GM12892 (cell line): ENCODE measurements around the gene SUMO2.
"Not testable (repeated sequence)": the region's sequence is repeated elsewhere in the genome, so short reads cannot be mapped to it uniquely, and the experiment has no call there.

Experiments
- DNase-seq: peaks from one replicate; pipeline ENCODE4 v3.0.0; 2011; ENCODE audit not compliant: insufficient read length
- FAIRE-seq: peaks from 2 replicates; lab custom pipeline; 2011; peaks lifted over from hg19 to GRCh38; lab: Jason Lieb, UNC
- POLR2A ChIP-seq: IDR thresholded peaks from 2 replicates; pipeline ENCODE4 v1.6.1; 2011; ENCODE audit warnings: low read depth, low read length, control low read depth
- POLR2AphosphoS5 ChIP-seq: IDR thresholded peaks from 2 replicates; pipeline ENCODE4 v1.6.1; 2011; ENCODE audit warnings: low read depth, low read length, control low read depth
- TAF1 ChIP-seq: IDR thresholded peaks from 2 replicates; pipeline ENCODE4 v1.6.1; 2011; ENCODE audit warnings: low read depth, mild to moderate bottlenecking, control low read depth, low read length, borderline replicate concordance

The SUMO2 gene

GRCh38 chr17:75181110-75181509 lies 1.6 kb downstream of the SUMO2 start:
- TF ChIP-seq POLR2AphosphoS5: no peak
- TF ChIP-seq TAF1: no peak
- no peak for TF ChIP-seq POLR2A
- FAIRE-seq (no peak), DNase-seq (no peak)

- no peak for TF ChIP-seq TAF1
- TF ChIP-seq POLR2AphosphoS5: no peak
- no peak for TF ChIP-seq POLR2A
- DNase-seq (no peak), FAIRE-seq (no peak)
Observed at GRCh38 chr17:75178453-75178852, 4.3 kb downstream of the SUMO2 start.

DNA sequence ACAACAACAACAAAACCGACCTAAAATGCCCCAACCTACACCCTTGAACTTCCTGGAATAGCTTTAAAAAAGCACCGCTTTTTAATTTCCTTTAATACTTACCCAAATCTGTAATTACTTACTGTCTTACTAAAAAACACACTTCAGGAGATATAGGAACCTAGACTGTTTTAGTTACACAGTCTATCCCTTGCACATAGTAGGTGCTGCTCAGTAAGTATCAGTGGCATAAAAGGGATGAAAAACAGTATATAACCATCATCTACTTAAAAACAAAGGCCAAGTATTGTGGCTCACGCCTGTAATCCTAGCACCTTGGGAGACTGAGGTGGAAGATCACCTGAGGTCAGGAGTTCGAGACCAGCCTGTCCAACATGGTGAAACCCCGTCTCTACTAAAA lies 6.1 kb downstream of the SUMO2 start:
- FAIRE-seq (no peak), DNase-seq (no peak)
- no peak for TF ChIP-seq TAF1
- TF ChIP-seq POLR2AphosphoS5: no peak
- no peak for TF ChIP-seq POLR2A

DNA sequence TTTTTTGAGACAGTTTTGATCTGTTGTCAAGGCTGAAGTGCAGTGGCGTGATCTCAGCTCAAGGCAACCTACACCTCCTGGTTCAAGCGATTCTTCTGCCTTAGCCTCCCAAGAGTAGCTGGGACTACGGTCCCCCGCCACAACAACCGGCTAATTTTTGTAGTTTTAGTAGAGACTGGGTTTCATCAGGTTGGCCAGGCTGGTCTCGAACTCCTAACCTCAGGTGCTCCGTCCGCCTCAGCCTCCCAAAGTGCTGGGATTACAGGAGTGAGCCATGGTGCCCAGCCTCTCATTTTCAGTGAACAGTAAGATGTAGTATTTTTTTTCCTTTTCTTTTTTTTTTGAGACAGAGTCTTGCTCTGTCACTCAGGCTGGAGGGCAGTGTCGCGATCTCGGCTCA lies 7.8 kb downstream of the SUMO2 start:
- DNase-seq: no peak
- FAIRE-seq: no peak
- TF ChIP-seq POLR2A: no peak
- no peak for TF ChIP-seq TAF1
- no peak for TF ChIP-seq POLR2AphosphoS5

DNA sequence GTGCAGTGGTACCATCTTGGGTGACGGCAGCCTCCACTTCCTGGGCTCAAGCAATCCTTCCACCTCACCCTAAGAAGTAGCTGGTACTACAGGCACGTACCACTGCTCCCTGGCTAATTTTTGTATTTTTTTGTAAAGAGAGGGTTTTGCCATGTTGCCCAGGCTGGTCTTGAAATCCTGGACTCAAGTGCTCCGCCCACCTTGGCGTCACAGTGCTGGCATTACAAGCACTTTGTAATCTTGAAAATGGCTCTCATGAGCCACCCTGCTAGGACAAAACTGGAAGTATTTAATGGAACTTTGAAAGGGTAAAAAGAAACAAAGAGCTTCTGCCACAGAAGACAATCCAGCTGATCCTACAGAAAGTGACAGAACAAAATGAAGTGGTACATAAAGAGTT lies 9.2 kb downstream of the SUMO2 start:
- DNase-seq (no peak), FAIRE-seq (no peak)
- no peak for TF ChIP-seq TAF1
- no peak for TF ChIP-seq POLR2A
- TF ChIP-seq POLR2AphosphoS5: no peak

DNA sequence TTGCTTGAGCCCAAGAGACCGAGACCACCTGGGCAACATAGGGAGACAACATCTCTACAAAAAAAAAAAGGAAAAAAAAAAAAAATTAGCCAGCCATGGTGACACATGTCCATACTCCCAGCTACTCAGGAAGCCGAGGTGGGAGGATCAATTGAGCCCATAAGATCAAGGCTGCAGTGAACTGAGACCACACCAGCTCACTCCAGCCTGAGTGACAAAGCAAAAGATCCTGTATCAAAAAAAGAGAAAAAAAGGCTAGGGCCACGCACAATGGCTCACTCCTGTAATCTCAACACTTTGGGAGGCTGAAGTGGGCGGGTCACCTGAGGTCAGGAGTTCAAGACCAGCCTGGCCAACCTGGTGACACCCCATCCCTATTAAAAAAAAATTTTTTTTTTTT lies 13.8 kb downstream of the SUMO2 start:
- TF ChIP-seq POLR2A (no peak), POLR2AphosphoS5 (no peak), TAF1 (no peak)
- DNase-seq: no peak
- no peak for FAIRE-seq

DNA sequence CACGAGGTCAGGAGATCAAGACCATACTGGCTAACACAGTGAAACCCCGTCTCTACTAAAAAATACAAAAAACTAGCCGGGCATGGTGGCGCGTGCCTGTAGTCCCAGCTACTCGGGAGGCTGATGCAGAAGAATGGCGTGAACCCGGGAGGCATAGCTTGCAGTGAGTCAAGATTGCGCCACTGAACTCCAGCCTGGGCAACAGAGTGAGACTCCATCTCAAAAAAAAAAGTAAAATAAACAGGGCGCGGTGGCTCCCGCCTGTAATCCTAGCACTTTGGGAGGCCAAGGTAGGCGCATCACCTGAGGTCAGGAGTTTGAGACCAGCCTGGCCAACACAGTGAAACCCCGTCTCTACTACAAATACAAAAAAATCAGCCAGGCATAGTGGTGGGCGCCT lies 18.2 kb downstream of the SUMO2 start:
- not testable (repeated sequence) for FAIRE-seq, DNase-seq

DNA sequence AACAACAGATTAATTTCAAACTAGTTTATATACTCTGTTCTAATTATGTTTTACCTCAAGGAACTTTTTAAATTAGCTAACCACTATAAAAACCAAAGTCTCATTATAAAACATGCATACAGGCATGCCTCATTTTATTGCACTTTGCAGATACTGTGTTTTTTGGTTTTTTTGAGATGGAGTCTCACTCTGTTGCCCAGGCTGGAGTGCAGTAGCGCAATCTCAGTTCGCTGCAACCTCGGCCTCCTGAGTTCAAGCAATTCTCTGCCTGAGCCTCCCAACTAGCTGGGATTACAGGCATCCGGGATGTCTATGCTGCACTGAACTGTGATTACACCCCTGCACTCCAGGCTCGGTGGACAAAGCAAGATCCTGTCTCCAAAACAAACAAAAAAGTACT lies 19.7 kb downstream of the SUMO2 start:
- FAIRE-seq (no peak), DNase-seq (no peak)
- TF ChIP-seq POLR2AphosphoS5 (no peak), TAF1 (no peak), POLR2A (no peak)

- TF ChIP-seq TAF1: no peak
- TF ChIP-seq POLR2AphosphoS5: no peak
- FAIRE-seq (no peak), DNase-seq (no peak)
Observed at GRCh38 chr17:75160211-75160610, 22.5 kb downstream of the SUMO2 start.

GRCh38 chr17:75159196-75160031 lies 23.3 kb downstream of the SUMO2 start:
- TF ChIP-seq TAF1: no peak
- TF ChIP-seq POLR2A: no peak
- TF ChIP-seq POLR2AphosphoS5: no peak
- no peak for FAIRE-seq
- no peak for DNase-seq

- FAIRE-seq, DNase-seq: not testable (repeated sequence)
Observed at GRCh38 chr17:75158480-75158879, 24.3 kb downstream of the SUMO2 start.

DNA sequence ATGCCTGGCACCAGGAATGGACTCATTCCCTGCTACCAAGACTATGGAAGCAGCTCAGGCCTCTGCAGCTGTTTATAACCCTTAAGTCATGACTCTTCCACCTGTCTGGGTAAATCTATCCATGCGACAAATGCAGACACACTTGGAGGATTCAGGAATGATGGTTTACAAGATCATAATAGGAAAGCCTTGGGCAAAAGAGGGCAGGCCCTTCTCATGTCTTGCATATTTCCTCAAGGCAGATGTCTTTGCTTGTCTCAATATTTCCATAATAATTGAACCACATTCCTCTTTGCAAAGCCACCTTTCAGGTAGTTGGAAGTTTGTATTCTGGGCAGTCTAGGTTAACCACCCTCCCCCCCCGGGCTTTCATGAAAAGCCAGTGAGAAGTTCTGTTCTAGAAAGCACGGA lies 27.6 kb downstream of the SUMO2 start:
- TF ChIP-seq POLR2AphosphoS5: no peak
- no peak for TF ChIP-seq POLR2A
- TF ChIP-seq TAF1: no peak
- DNase-seq: no peak
- FAIRE-seq: no peak

DNA sequence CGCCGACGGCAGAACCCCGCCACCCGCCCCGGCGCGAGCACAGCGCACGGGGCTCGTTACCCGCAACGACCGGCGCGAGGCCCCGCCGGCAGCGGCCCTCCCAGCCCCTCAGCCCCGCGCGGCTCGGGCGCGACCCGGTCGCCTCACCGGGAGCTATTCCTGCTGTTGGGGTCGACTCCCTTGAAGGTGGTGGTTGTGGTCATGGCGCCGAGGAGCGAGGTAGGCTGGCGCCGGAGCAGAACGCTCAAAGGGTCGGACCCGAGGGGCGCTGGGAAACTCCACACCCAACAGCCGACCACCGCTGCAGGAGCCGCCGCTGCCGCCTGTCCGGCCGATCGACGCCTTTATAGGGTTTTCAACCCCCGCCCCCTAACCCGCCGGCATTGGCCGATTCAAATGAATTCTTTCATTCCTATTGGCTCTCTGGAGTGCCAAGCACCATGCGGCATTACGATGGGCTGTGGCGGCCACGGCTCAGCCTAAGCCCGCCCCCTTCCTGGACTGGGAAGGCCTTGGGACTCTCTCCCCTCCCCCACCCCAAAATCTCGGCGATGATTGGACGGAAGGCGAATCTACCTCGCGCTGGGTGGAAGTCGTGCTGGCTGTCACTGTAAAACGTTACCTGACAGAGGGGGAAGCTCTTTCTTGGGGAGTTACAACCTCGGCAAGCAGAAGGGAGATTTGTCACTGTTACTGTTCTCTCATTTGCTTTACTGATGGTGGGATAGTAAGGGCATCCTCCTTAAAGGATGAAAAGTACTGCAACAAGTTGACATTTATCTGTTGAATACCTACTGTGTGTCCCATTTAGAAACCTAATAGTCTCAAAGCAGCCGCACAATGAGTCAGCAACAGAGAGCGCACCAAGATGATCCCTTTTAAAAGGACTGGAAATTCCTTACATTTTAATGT lies 28.3 kb downstream of the SUMO2 start, which contains the start of gene JPT1:
TSS of gene JPT1 (minus strand) at position 318 of the 912 bp plus-strand sequence. CDS start at position 203, 115 bp downstream.
- peak; percentile 100 for TF ChIP-seq POLR2A
- TF ChIP-seq POLR2AphosphoS5: peak; percentile 100
- peak; percentile 92 for TF ChIP-seq TAF1
- FAIRE-seq (peak; percentile 94), DNase-seq (peak; percentile 93)
